ENCODE data around the gene KIF23.
A peak's percentile ranks its signal among the peaks of the same experiment; 100 is the strongest.

The KIF23 gene

GRCh38 chr15:69391046-69391757 lies 22.9 kb upstream of the KIF23 start:
- TF ChIP-seq, protein P1, sequence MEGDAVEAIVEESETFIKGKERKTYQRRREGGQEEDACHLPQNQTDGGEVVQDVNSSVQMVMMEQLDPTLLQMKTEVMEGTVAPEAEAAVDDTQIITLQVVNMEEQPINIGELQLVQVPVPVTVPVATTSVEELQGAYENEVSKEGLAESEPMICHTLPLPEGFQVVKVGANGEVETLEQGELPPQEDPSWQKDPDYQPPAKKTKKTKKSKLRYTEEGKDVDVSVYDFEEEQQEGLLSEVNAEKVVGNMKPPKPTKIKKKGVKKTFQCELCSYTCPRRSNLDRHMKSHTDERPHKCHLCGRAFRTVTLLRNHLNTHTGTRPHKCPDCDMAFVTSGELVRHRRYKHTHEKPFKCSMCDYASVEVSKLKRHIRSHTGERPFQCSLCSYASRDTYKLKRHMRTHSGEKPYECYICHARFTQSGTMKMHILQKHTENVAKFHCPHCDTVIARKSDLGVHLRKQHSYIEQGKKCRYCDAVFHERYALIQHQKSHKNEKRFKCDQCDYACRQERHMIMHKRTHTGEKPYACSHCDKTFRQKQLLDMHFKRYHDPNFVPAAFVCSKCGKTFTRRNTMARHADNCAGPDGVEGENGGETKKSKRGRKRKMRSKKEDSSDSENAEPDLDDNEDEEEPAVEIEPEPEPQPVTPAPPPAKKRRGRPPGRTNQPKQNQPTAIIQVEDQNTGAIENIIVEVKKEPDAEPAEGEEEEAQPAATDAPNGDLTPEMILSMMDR (IDR thresholded peaks at IDR 0.05; ENCODE audit: insufficient read depth, low read length, poor library complexity, severe bottlenecking): no peak
- no peak for DNase-seq (ENCODE audit: extremely low read depth, insufficient read length)
- Histone ChIP-seq H3K36me3 (ENCODE audit: control insufficient read depth, insufficient read depth, low read length) (no peaks in the 10 kb centered on the region), H3K4me3 (replicated peaks; ENCODE audit: low read depth, low read length) (no peak overlapping the region), H3K27me3 (replicated peaks; ENCODE audit: control insufficient read depth, insufficient read depth, low read length) (no peaks in the 10 kb centered on the region; the same call in 1 of the 2 replicates)

DNA sequence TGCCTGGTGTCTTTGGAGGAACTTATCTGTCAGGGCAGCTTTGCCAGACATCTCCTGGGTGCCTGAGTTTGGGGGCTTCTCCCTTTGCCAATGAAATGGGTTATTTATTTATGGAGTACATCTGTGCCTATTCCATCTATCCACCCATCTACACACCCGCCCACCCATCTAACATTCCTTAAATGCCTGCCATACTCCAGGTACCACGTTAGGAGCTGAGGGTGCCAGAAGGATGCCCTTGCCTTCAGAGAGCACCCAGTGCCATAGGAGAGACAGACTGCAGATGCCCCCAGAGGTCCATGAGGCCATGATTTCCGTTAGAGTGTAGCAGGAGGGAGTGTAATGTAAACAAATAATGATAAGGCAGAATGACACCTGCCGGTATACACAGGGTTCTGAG lies 21.8 kb upstream of the KIF23 start:
- H3K4me3 ChIP-seq (replicated peaks; ENCODE audit: low read depth, low read length): no peak overlapping the region
- DNase-seq (ENCODE audit: extremely low read depth, insufficient read length): no peak
- TF ChIP-seq, protein P1 (IDR thresholded peaks at IDR 0.05; ENCODE audit: insufficient read depth, low read length, poor library complexity, severe bottlenecking): no peak
- no peaks in the 10 kb centered on the region; the same call in 1 of the 2 replicates for H3K27me3 ChIP-seq (replicated peaks; ENCODE audit: control insufficient read depth, insufficient read depth, low read length)
- H3K36me3 ChIP-seq (ENCODE audit: control insufficient read depth, insufficient read depth, low read length): no peaks in the 10 kb centered on the region

DNA sequence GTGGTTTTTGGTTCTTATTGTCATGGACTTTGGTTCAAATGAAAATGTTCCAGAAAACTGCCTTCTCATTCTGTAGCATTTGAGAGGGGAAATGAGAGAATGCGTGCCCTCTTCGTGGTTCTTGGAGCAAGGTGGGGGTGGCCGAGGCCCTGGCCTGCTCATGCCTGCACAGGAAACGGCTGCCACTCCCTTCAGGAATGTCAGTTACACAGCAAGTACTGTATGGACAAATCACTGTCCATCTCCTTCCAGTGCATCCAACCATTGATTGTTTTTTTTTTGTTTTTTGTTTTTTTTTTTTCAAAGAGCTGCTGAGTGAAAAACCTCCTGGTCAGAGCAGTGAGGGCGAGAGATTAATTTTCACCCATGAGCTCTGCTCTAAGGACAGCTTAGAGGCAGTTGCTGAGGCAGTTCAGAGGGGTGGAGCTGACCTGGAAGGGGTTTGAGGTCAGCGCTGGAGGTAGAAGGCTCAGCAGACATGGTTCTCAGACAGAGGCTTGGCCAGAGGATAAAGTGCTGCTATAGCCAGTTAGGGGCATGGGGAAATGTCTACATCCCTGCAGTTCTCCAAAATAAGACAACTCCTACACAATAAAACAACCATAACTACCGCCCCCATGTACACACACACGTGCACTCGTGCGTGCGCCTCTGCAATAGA lies 20.2 kb upstream of the KIF23 start:
- Histone ChIP-seq H3K36me3 (ENCODE audit: control insufficient read depth, insufficient read depth, low read length) (no peaks in the 10 kb centered on the region), H3K4me3 (replicated peaks; ENCODE audit: low read depth, low read length) (no peak overlapping the region), H3K27me3 (replicated peaks; ENCODE audit: control insufficient read depth, insufficient read depth, low read length) (no peaks in the 10 kb centered on the region)
- no peak for DNase-seq (ENCODE audit: extremely low read depth, insufficient read length)
- TF ChIP-seq, protein P1 (IDR thresholded peaks at IDR 0.05; ENCODE audit: insufficient read depth, low read length, poor library complexity, severe bottlenecking): no peak

DNA sequence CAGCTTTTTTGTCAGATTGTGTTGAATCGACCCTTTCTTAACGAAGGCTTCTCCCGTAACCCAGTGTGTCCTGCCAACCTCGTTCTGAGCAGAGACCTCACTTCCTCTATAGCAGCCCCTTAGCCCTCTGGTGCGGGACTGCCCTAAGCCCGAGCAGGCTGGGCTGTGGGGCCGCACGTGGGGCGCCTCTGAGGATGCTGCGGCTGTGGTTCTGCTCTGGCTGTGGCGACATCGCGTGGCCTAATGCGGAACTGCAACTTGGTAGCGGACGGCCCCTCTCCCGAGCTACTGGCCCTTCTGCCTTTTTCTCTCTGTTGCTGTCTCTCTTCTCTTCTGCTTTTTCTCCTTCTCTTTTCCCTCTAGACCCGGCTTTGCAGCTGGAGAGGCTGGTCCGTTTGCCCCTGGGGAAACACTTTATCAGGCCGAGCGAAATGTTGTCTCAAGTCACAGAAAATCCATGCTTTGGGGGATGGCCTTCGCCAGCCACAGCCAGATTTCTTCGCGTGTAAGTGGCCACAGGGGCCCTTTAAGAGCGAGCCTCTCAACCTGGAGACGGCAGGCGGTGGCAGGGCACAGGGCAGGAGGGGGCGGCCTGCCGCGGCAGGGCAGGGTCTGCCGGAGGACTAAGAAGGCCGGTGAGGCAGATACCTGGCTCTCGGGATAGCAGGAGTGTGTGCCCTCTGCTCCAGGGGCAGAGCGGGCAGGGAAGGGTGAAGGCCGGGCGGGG lies 19.4 kb upstream of the KIF23 start:
- DNase-seq (ENCODE audit: extremely low read depth, insufficient read length): peak; percentile 65
- TF ChIP-seq, protein P1 (IDR thresholded peaks at IDR 0.05; ENCODE audit: insufficient read depth, low read length, poor library complexity, severe bottlenecking): peak; percentile 85
- no peak overlapping the region for H3K4me3 ChIP-seq (replicated peaks; ENCODE audit: low read depth, low read length)
- no peaks in the 10 kb centered on the region for H3K27me3 ChIP-seq (replicated peaks; ENCODE audit: control insufficient read depth, insufficient read depth, low read length)
- no peaks in the 10 kb centered on the region for H3K36me3 ChIP-seq (ENCODE audit: control insufficient read depth, insufficient read depth, low read length)

GRCh38 chr15:69395460-69395859 lies 18.7 kb upstream of the KIF23 start:
- H3K36me3 ChIP-seq (ENCODE audit: control insufficient read depth, insufficient read depth, low read length): no peaks in the 10 kb centered on the region
- no peaks in the 10 kb centered on the region for H3K27me3 ChIP-seq (replicated peaks; ENCODE audit: control insufficient read depth, insufficient read depth, low read length)
- no peak overlapping the region for H3K4me3 ChIP-seq (replicated peaks; ENCODE audit: low read depth, low read length)
- TF ChIP-seq, protein P1 (IDR thresholded peaks at IDR 0.05; ENCODE audit: insufficient read depth, low read length, poor library complexity, severe bottlenecking): no peak
- no peak for DNase-seq (ENCODE audit: extremely low read depth, insufficient read length)
